Mesendoderm (in vitro differentiated cells): Measurements from ENCODE around the gene CATSPER2. TPM values are rescaled to one million over a fixed set of nuclear protein-coding genes. Genes with fewer than 3 reads are reported as not detected.
"Not testable (repeated sequence)": the region's sequence is repeated elsewhere in the genome, so short reads cannot be mapped to it uniquely, and the experiment has no call there.

Experiments used
- DNase-seq: peaks from one replicate; pipeline ENCODE4 v3.0.0; 2013
- H2AK5ac ChIP-seq: 2 replicates; pipeline ENCODE4 v1.6.1; 2013; ENCODE audit warnings: low read length, inconsistent platforms
- H2BK120ac ChIP-seq: 2 replicates; pipeline ENCODE4 v1.6.1; 2013; ENCODE audit warnings: low read depth, mild to moderate bottlenecking, low read length, moderate library complexity, mixed read lengths
- H2BK15ac ChIP-seq: replicated peaks from 2 replicates; pipeline ENCODE4 v1.6.1; 2013; ENCODE audit warnings: low read depth, mild to moderate bottlenecking, moderate library complexity
- H2BK5ac ChIP-seq: 2 replicates; pipeline ENCODE4 v1.6.1; 2013; ENCODE audit warnings: low read length, inconsistent platforms
- H3K18ac ChIP-seq: 2 replicates; pipeline ENCODE4 v1.6.1; 2013; ENCODE audit warnings: mild to moderate bottlenecking, low read length, mixed read lengths
- H3K23ac ChIP-seq: one replicate; pipeline ENCODE4 v1.6.1; 2013; ENCODE audit warnings: low read length
- H3K27ac ChIP-seq: 2 replicates; pipeline ENCODE4 v1.5.1; 2013; ENCODE audit warnings: low read depth, mild to moderate bottlenecking, inconsistent platforms, low read length, moderate library complexity
- H3K27me3 ChIP-seq: 2 replicates; pipeline ENCODE4 v1.6.1; 2013; ENCODE audit warnings: low read length, control low read depth, mild to moderate bottlenecking, inconsistent platforms; ENCODE audit not compliant: insufficient read depth, poor library complexity
- H3K36me3 ChIP-seq: 2 replicates; pipeline ENCODE4 v1.6.1; 2013; ENCODE audit warnings: low read length, inconsistent platforms; ENCODE audit not compliant: control insufficient read depth, insufficient read depth
- H3K4ac ChIP-seq: one replicate; pipeline ENCODE4 v1.6.1; 2013; ENCODE audit warnings: low read depth, mild to moderate bottlenecking, low read length, moderate library complexity
- H3K4me1 ChIP-seq: 2 replicates; pipeline ENCODE4 v1.6.1; 2013; ENCODE audit warnings: low read depth, low read length, inconsistent platforms; ENCODE audit not compliant: control insufficient read depth
- H3K4me2 ChIP-seq: 2 replicates; pipeline ENCODE4 v1.6.1; 2013; ENCODE audit warnings: low read length
- H3K4me3 ChIP-seq: 2 replicates; pipeline ENCODE4 v1.5.1; 2013; ENCODE audit warnings: mild to moderate bottlenecking, low read length
- H3K56ac ChIP-seq: one replicate; pipeline ENCODE4 v1.6.1; 2013; ENCODE audit warnings: low read length
- H3K79me1 ChIP-seq: 2 replicates; pipeline ENCODE4 v1.6.1; 2013; ENCODE audit warnings: low read length, inconsistent platforms
- H3K79me2 ChIP-seq: 2 replicates; pipeline ENCODE4 v1.6.1; 2013; ENCODE audit warnings: mild to moderate bottlenecking, low read length; ENCODE audit not compliant: control insufficient read depth, insufficient read depth
- H3K9ac ChIP-seq: 2 replicates; pipeline ENCODE4 v1.6.1; 2013; ENCODE audit warnings: low read length, inconsistent platforms
- H4K5ac ChIP-seq: one replicate; pipeline ENCODE4 v1.6.1; 2013; ENCODE audit warnings: low read length
- H4K8ac ChIP-seq: one replicate; pipeline ENCODE4 v1.6.1; 2013; ENCODE audit warnings: low read depth, mild to moderate bottlenecking, control low read depth, low read length, moderate library complexity
- WGBS: extraction: QIAGEN DNeasy Blood & Tissue Kit; methylation state at CpG from one replicate; pipeline ENCODE4 v1.1.7; 2013; ENCODE audit warnings: low lambda C conversion rate, missing lambda C conversion rate; ENCODE audit not compliant: insufficient coverage; ENCODE audit errors: extremely low coverage; 5-methylcytosine and 5-hydroxymethylcytosine counted together
- polyA plus RNA-seq, 2 experiments: library from polyadenylated mRNA; stranded (reverse); fragments of 200-250 nt; gene quantifications; one replicate each; pipeline ENCODE4 v1.2.3, GENCODE V29; 2013

CATSPER2 gene
- 0.73 TPM for polyA plus RNA-seq (2013, experiment 1 of 2)
- 0.66 TPM for polyA plus RNA-seq (2013, experiment 2 of 2)

GRCh38 chr15:43648649-43649429, at the start of gene CATSPER2:
Gene CATSPER2 (minus strand): TSS chr15:43648844. CDS start chr15:43648061, 783 bp downstream.
- no peak within 1 kb of the TSS for H3K4me2 ChIP-seq
- DNase-seq: no peak
- H3K4me1 ChIP-seq: no peaks in the 10 kb centered on the region
- no peak within 1 kb of the TSS for H3K23ac ChIP-seq
- no peaks in the 10 kb centered on the region for H3K27me3 ChIP-seq
- H2BK5ac ChIP-seq: no peak within 1 kb of the TSS
- no peak within 1 kb of the TSS for H3K18ac ChIP-seq
- no peak within 1 kb of the TSS for H4K5ac ChIP-seq
- H4K8ac ChIP-seq: no peak within 1 kb of the TSS
- no peak within 1 kb of the TSS for H3K27ac ChIP-seq
- H3K79me2 ChIP-seq: no peaks in the 10 kb centered on the region
- H3K36me3 ChIP-seq: no peaks in the 10 kb centered on the region
- no peak within 1 kb of the TSS for H2AK5ac ChIP-seq
- no peaks in the 10 kb centered on the region for H3K79me1 ChIP-seq
- H3K4me3 ChIP-seq: no peak within 1 kb of the TSS
- no peak within 1 kb of the TSS for H3K56ac ChIP-seq
- no CpG with 5 or more reads among the region's 85 CpGs for WGBS
- no peak within 1 kb of the TSS for H2BK120ac ChIP-seq
- no peak within 1 kb of the TSS for H3K4ac ChIP-seq
- no peak within 1 kb of the TSS for H2BK15ac ChIP-seq
- H3K9ac ChIP-seq: no peak within 1 kb of the TSS

- not testable (repeated sequence) for DNase-seq, H2BK120ac ChIP-seq, H2AK5ac ChIP-seq, H3K9ac ChIP-seq, H2BK5ac ChIP-seq, H3K4me1 ChIP-seq, H3K27me3 ChIP-seq, H4K5ac ChIP-seq, H3K4me2 ChIP-seq, H3K79me1 ChIP-seq, H3K4ac ChIP-seq, H3K27ac ChIP-seq, H3K23ac ChIP-seq, H3K79me2 ChIP-seq, H4K8ac ChIP-seq, H3K36me3 ChIP-seq, H3K4me3 ChIP-seq, H2BK15ac ChIP-seq, H3K56ac ChIP-seq, H3K18ac ChIP-seq
- no CpG with 5 or more reads among the region's 43 CpGs for WGBS
Observed at GRCh38 chr15:43693148-43694022, 44.7 kb upstream of the CATSPER2 start, which contains the start of gene CKMT1A. Gene CKMT1A (plus strand): TSS chr15:43693859. CDS start chr15:43694051, 192 bp downstream.

GRCh38 chr15:43692679-43693078, 44.0 kb upstream of the CATSPER2 start:
- H3K4me2 ChIP-seq, H3K9ac ChIP-seq, H3K79me1 ChIP-seq, H2BK120ac ChIP-seq, H3K36me3 ChIP-seq, H2BK5ac ChIP-seq, H3K27ac ChIP-seq, H3K79me2 ChIP-seq, H2AK5ac ChIP-seq, H3K4me1 ChIP-seq, H3K56ac ChIP-seq, H3K27me3 ChIP-seq, H3K4me3 ChIP-seq, H3K4ac ChIP-seq, H2BK15ac ChIP-seq, H3K18ac ChIP-seq, H4K8ac ChIP-seq, H3K23ac ChIP-seq, H4K5ac ChIP-seq, DNase-seq: not testable (repeated sequence)
- WGBS: no CpG with 5 or more reads among the region's 7 CpGs

GRCh38 chr15:43689604-43690301, 41.1 kb upstream of the CATSPER2 start:
- H4K8ac ChIP-seq, H3K27ac ChIP-seq, H2BK15ac ChIP-seq, H3K4me1 ChIP-seq, H3K27me3 ChIP-seq, H3K79me2 ChIP-seq, H2BK5ac ChIP-seq, H2BK120ac ChIP-seq, H2AK5ac ChIP-seq, H3K9ac ChIP-seq, H3K4me2 ChIP-seq, H3K4ac ChIP-seq, H3K23ac ChIP-seq, H3K36me3 ChIP-seq, H3K56ac ChIP-seq, H4K5ac ChIP-seq, H3K4me3 ChIP-seq, H3K18ac ChIP-seq, H3K79me1 ChIP-seq, DNase-seq: not testable (repeated sequence)
- WGBS: no CpG with 5 or more reads among the region's 54 CpGs

- not testable (repeated sequence) for H2AK5ac ChIP-seq, H3K23ac ChIP-seq, H4K8ac ChIP-seq, H3K4me2 ChIP-seq, H3K36me3 ChIP-seq, H3K56ac ChIP-seq, H3K9ac ChIP-seq, H3K4me1 ChIP-seq, H2BK15ac ChIP-seq, H3K4ac ChIP-seq, DNase-seq, H3K27ac ChIP-seq, H3K18ac ChIP-seq, H3K79me1 ChIP-seq, H3K27me3 ChIP-seq, H3K4me3 ChIP-seq, H4K5ac ChIP-seq, H2BK120ac ChIP-seq, H3K79me2 ChIP-seq, H2BK5ac ChIP-seq
- WGBS: no CpG with 5 or more reads among the region's 1 CpG
Observed at GRCh38 chr15:43674175-43674574, 25.5 kb upstream of the CATSPER2 start.
